ENCODE results near the gene MMS19. TPM values are rescaled to one million over a fixed set of nuclear protein-coding genes. Genes with fewer than 3 reads are reported as not detected.
"Not testable (repeated sequence)": the region's sequence is repeated elsewhere in the genome, so short reads cannot be mapped to it uniquely, and the experiment has no call there.

Gene MMS19
- total RNA-seq, 1 donor from 2014 or later = 168 TPM

GRCh38 chr10:97529685-97530465 is 31.7 kb upstream of the MMS19 start:
- DNase-seq (ENCODE audit: low read depth) = no peak

DNA sequence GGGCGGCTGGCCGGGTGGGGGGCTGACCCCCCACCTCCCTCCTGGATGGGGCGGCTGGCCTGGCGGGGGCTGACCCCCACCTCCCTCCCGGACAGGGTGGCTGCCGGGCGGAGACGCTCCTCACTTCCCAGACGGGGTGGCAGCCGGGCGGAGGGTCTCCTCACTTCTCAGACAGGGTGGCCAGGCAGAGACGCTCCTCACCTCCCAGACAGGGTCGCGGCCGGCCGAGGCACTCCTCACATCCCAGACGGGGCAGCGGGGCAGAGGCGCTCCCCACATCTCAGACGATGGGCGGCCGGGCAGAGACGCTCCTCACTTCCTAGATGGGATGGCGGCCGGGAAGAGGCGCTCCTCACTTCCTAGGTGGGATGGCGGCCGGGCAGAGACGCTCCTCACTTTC is 30.7 kb upstream of the MMS19 start:
- not testable (repeated sequence) for DNase-seq (ENCODE audit: low read depth)

GRCh38 chr10:97525683-97526110 is 27.5 kb upstream of the MMS19 start:
- no peak for DNase-seq (ENCODE audit: low read depth)

DNA sequence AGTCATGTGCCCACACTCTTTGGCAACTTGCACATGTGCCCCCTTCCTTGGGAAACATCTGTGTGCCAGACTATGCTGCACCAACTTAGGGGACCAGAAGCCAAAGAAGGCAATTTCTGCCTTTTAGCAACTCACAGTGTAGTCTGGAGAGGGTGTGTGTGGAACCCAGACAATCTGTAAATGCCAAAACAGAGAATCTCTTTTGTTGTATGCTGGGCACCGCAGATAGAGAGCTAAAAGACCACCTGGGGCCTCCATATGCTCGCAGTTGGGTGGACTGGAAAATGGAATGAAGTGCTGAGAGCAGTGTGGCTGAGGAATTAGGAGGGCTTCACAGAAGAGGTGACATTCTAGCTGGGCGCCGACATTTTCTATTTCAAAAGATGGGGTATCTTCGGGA is 26.9 kb upstream of the MMS19 start:
- DNase-seq (ENCODE audit: low read depth) = no peak

- DNase-seq (ENCODE audit: low read depth) = no peak
Measured at GRCh38 chr10:97522937-97523336, 24.7 kb upstream of the MMS19 start.

GRCh38 chr10:97522071-97522470 is 23.8 kb upstream of the MMS19 start:
- DNase-seq (ENCODE audit: low read depth) = peak; percentile 48

GRCh38 chr10:97520978-97521761 is 22.9 kb upstream of the MMS19 start:
- DNase-seq (ENCODE audit: low read depth) = no peak

GRCh38 chr10:97520520-97520919 is 22.3 kb upstream of the MMS19 start:
- no peak for DNase-seq (ENCODE audit: low read depth)

DNA sequence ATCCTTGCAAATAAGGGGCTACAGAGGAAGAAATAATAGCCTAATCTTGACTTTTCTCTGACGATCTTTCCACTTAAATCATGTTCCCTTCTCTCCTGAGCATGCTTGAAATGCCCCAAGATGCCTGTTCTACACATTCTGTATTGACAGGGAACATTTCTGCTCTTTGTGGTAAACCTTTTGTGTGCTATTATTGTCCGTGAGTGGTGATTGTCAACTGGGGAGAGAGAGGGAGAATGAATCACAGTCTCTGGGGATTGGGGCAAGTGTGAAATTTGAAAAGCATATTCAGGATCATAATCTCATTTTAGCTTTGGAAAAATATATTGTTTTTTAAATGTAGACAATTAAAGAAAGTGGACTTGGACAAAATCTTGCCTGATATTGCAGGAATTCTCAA is 21.1 kb upstream of the MMS19 start:
- DNase-seq (ENCODE audit: low read depth) = peak; percentile 76

DNA sequence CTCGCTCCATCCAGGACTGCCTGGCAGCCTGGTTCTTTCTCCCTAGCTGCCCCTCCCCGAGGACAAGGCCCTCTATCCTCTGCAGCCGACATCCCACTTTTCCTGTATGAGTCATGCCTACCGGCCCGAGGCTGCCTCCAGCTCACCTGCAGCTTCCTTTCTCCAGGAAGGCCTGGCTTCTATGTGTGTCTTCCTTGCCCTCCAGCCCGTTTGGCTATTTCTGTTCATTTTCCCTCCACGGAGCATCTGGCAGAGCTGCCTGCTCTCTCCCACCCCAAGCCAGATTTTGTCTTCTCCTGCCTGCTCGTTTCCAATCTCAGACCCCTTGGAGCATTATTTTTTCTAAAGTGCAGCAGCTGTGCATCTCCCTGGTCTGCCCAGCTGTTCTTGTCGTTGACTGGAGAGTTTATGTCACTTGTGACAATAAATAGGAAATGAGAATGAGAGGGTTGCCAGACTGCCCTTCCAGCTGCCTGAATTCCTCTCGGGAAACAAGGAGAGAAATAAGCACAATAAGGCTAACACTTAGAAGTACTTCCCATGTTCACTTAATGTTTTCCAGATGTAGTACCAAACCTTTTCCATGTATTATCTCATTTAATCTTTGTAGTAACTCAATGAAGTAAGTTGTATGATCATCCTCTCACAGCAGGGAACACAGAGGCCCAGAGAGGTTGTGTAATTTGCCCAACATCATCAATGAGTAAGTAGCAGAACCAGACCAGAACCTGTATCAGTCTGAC is 20.2 kb upstream of the MMS19 start:
- DNase-seq (ENCODE audit: low read depth) = peak; percentile 87

- DNase-seq (ENCODE audit: low read depth) = peak; percentile 40
Measured at GRCh38 chr10:97517778-97518300, 19.6 kb upstream of the MMS19 start.

- no peak for DNase-seq (ENCODE audit: low read depth)
Measured at GRCh38 chr10:97517096-97517750, 19.0 kb upstream of the MMS19 start.

DNA sequence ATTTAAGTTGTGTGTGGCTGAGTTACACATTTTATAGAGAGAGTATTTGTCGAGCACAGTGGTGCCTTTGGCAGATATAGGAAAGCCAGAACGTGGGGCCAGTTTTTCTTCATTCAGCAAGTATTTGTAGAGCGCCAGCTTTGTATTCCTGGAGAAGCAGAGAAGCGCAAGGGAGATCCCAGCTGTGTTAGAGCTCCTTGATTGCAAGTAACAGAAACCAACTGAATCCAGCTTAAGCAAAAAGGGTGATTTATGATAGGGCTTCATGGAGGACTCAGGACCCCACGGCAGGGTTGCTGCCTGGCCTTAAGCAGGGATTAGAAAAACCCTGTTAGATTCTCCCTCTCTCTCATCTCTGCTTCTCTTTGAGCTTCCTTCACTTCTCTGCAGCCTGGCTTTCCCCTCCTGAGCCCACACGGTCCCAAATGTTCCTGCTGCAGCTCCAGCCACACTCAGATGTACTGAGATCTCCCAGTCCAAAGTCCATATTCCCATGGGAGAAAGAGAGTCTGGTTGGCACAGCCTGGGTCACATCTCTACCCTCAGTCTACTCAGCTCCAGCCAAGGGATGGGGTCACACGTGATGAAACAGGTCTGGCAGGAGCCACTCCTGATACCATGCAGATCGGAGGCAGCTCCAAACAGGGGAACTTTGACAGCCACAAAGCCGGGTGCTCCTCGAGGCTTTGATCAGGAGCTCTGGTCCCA is 17.2 kb upstream of the MMS19 start:
- no peak for DNase-seq (ENCODE audit: low read depth)

- peak; percentile 20 for DNase-seq (ENCODE audit: low read depth)
Measured at GRCh38 chr10:97514344-97514743, 16.1 kb upstream of the MMS19 start.

- no peak for DNase-seq (ENCODE audit: low read depth)
Measured at GRCh38 chr10:97512993-97513392, 14.8 kb upstream of the MMS19 start.

DNA sequence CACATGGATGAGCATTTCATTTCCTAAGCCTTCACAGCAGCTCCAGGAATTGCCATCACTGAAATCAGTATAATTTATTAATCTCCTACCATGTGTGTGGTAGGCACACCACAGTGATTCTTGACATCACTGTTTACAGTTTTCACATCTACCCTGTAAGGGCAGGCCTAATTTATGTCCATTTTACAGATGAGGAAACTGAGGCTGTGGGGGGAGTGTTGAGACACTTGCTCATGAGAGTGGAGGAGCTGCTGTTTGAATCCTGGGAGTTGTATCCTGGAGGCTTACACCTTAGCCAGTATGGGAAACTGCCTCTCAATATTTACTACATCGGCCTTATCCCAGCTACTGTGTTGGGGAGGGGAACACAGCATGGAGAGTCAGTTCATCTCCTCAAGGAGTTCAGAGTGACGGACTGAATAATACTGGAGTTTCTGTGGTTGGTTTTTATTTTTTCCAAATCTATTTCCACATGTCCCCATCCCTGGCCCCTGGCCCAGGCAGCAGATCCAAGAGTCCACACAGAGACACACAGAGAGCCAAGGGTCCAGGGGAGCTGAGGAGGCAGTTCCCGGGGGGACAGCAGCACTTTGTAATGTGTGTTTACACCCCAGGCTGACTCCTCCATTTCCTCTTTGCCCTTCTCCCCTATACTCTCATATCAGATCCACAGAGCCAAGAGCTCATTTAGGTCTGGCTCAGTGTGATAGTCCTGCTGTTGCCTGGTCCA is 13.7 kb upstream of the MMS19 start:
- no peak for DNase-seq (ENCODE audit: low read depth)

GRCh38 chr10:97510686-97511085 is 12.5 kb upstream of the MMS19 start:
- DNase-seq (ENCODE audit: low read depth) = no peak

DNA sequence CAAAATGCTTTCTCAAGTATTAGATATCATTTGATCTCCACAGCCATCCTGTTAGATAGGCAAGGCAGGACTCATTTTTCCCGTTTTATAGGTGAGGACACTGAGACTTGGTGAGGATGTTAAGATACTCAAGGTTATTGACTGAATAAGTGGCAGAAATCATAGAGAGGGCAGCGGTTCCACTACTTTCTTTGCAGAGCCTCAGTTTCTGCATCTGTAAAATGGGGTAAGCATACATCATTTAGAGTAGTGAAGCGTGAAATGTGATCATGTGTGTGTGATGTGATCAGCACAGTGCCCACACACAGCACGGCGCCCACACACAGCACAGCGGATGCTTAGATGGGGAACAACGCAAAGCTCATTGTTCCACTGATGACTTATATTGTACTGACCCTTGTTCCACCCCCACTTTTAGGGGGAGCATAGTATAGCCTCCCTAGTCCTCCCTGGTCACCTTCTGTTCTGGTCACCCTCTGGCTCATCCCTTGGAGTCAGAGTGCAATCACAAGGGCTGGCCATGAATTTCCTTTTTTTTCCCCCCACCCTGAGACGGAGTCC is 11.0 kb upstream of the MMS19 start:
- no peak for DNase-seq (ENCODE audit: low read depth)

GRCh38 chr10:97508342-97508741 is 10.1 kb upstream of the MMS19 start:
- DNase-seq (ENCODE audit: low read depth) = no peak

Measured in myocyte (in vitro differentiated cells).